ENCODE results near the gene DGKG. TPM values are rescaled to one million over a fixed set of nuclear protein-coding genes. Genes with fewer than 3 reads are reported as not detected.

Gene DGKG
- total and polyA plus RNA-seq, 3 donors from 2014 or later, result 0.68 to 1.2 (median 1.1) TPM

GRCh38 chr3:186400026-186400425, 38.0 kb upstream of the DGKG start:
- no peaks in the 10 kb centered on the region for H3K4me1 ChIP-seq
- H3K4me3 ChIP-seq, result no peak overlapping the region
- H3K27ac ChIP-seq, result no peak overlapping the region
- no peaks in the 10 kb centered on the region for H3K36me3 ChIP-seq (ENCODE audit: low read depth, missing control alignments)
- intact Hi-C loops (cut with DNase I; ENCODE audit: low total_unique reads), result no loop called here
- DNase-seq, result no peak
- no peaks in the 10 kb centered on the region for H3K9me3 ChIP-seq
- no peak for TF ChIP-seq POLR2A (IDR thresholded peaks at IDR 0.05)
- TF ChIP-seq, protein P1, sequence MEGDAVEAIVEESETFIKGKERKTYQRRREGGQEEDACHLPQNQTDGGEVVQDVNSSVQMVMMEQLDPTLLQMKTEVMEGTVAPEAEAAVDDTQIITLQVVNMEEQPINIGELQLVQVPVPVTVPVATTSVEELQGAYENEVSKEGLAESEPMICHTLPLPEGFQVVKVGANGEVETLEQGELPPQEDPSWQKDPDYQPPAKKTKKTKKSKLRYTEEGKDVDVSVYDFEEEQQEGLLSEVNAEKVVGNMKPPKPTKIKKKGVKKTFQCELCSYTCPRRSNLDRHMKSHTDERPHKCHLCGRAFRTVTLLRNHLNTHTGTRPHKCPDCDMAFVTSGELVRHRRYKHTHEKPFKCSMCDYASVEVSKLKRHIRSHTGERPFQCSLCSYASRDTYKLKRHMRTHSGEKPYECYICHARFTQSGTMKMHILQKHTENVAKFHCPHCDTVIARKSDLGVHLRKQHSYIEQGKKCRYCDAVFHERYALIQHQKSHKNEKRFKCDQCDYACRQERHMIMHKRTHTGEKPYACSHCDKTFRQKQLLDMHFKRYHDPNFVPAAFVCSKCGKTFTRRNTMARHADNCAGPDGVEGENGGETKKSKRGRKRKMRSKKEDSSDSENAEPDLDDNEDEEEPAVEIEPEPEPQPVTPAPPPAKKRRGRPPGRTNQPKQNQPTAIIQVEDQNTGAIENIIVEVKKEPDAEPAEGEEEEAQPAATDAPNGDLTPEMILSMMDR (IDR thresholded peaks at IDR 0.05), result no peak
- no peaks in the 10 kb centered on the region for H3K27me3 ChIP-seq
- 83 to 88% methylated on average over 1 of the region's 1 CpG for WGBS, 2 donors

GRCh38 chr3:186394566-186395217, 32.7 kb upstream of the DGKG start:
- DNase-seq, result no peak
- 84 to 91% methylated on average over 4 of the region's 4 CpGs for WGBS, 2 donors
- no peak overlapping the region for H3K4me3 ChIP-seq
- H3K9me3 ChIP-seq, result no peaks in the 10 kb centered on the region
- intact Hi-C loops (cut with DNase I; ENCODE audit: low total_unique reads), result no loop called here
- H3K36me3 ChIP-seq (ENCODE audit: low read depth, missing control alignments), result no peaks in the 10 kb centered on the region
- TF ChIP-seq POLR2A (IDR thresholded peaks at IDR 0.05), result no peak
- TF ChIP-seq, protein P1 (IDR thresholded peaks at IDR 0.05), result no peak
- no peaks in the 10 kb centered on the region for H3K27me3 ChIP-seq
- no peaks in the 10 kb centered on the region for H3K4me1 ChIP-seq
- no peak overlapping the region for H3K27ac ChIP-seq

GRCh38 chr3:186386883-186387560, 25.0 kb upstream of the DGKG start:
- TF ChIP-seq, protein P1 (IDR thresholded peaks at IDR 0.05), result no peak
- no peak for TF ChIP-seq POLR2A (IDR thresholded peaks at IDR 0.05)
- Histone ChIP-seq H3K36me3 (ENCODE audit: low read depth, missing control alignments) (no peaks in the 10 kb centered on the region), H3K27me3 (no peaks in the 10 kb centered on the region), H3K4me3 (no peak overlapping the region), H3K9me3 (no peaks in the 10 kb centered on the region), H3K27ac (no peak overlapping the region), H3K4me1 (peaks cover 6% of the 10 kb centered on the region)
- intact Hi-C loops (cut with DNase I; ENCODE audit: low total_unique reads), result no loop called here
- DNase-seq, result no peak
- 74 to 90% methylated on average over 3 to 4 of the region's 4 CpGs for WGBS, 2 donors

- Histone ChIP-seq H3K36me3 (ENCODE audit: low read depth, missing control alignments) (no peaks in the 10 kb centered on the region), H3K27me3 (no peaks in the 10 kb centered on the region), H3K4me1 (peaks cover 6% of the 10 kb centered on the region), H3K4me3 (no peak overlapping the region), H3K27ac (no peak overlapping the region), H3K9me3 (no peaks in the 10 kb centered on the region)
- no peak for DNase-seq
- TF ChIP-seq, protein P1 (IDR thresholded peaks at IDR 0.05), result no peak
- no peak for TF ChIP-seq POLR2A (IDR thresholded peaks at IDR 0.05)
- intact Hi-C loops (cut with DNase I; ENCODE audit: low total_unique reads), result no loop called here
- WGBS, 2 donors, result 85 to 89% methylated on average over 5 of the region's 5 CpGs
Measured at GRCh38 chr3:186385856-186386602, 24.0 kb upstream of the DGKG start.

Data from testis (tissue), 3 donors.